ENCODE results near the gene TMEM117. TPM values are rescaled to one million over a fixed set of nuclear protein-coding genes. Genes with fewer than 3 reads are reported as not detected.

TMEM117 gene
- polyA plus RNA-seq, 1 experiment = 4.3 TPM

- Histone ChIP-seq H3K36me3 (ENCODE audit: control insufficient read depth, insufficient read depth, low read length) (no peaks in the 10 kb centered on the region), H3K27me3 (ENCODE audit: control insufficient read depth, insufficient read depth, low read length) (no peaks in the 10 kb centered on the region), H3K4me3 (ENCODE audit: low read depth, low read length) (no peak overlapping the region)
- ChIA-PET POLR2A (no interaction called here), CTCF (interaction anchor here (0.7 kb wide), 1 partner anchor 10 kb away, joined by 3 read pairs; no protein-coding TSS in a partner anchor)
- no peak for TF ChIP-seq CTCF (IDR thresholded peaks at IDR 0.05; ENCODE audit: insufficient read depth, low read depth, low read length)
- DNase-seq (ENCODE audit: low read depth) = no peak
Measured at GRCh38 chr12:43797561-43798217, 38.2 kb upstream of the TMEM117 start.

- DNase-seq (ENCODE audit: low read depth) = no peak
- no peaks in the 10 kb centered on the region for H3K27me3 ChIP-seq (ENCODE audit: control insufficient read depth, insufficient read depth, low read length)
- H3K4me3 ChIP-seq (ENCODE audit: low read depth, low read length) = peak overlapping the region; percentile 87
- no peak for TF ChIP-seq CTCF (IDR thresholded peaks at IDR 0.05; ENCODE audit: insufficient read depth, low read depth, low read length)
- H3K36me3 ChIP-seq (ENCODE audit: control insufficient read depth, insufficient read depth, low read length) = no peaks in the 10 kb centered on the region
- CTCF ChIA-PET = interaction anchor here (0.6 to 2.9 kb wide), 13 partner anchors 9 to 1338 kb away, joined by 3 to 13 read pairs (median 3); no protein-coding TSS in a partner anchor
- POLR2A ChIA-PET = interaction anchor here (1.2 kb wide), 1 partner anchor 77 kb away, joined by 4 read pairs; no protein-coding TSS in a partner anchor
Measured at GRCh38 chr12:43805149-43805859, 30.6 kb upstream of the TMEM117 start.

GRCh38 chr12:43805860-43806736, 29.8 kb upstream of the TMEM117 start, which contains the start of gene TWF1:
TSS of gene TWF1 (minus strand) at chr12:43806317. CDS start at chr12:43806245, 72 bp downstream.
- CTCF ChIA-PET = interaction anchor here (0.6 to 2.9 kb wide), 13 partner anchors 10 to 1339 kb away, joined by 3 to 13 read pairs (median 3); no protein-coding TSS in a partner anchor
- Histone ChIP-seq H3K27me3 (ENCODE audit: control insufficient read depth, insufficient read depth, low read length) (0 out of 2 replicates have a peak, but pooled peaks cover 1% of the 10 kb centered on the region), H3K4me3 (ENCODE audit: low read depth, low read length) (peak within 1 kb of the TSS; percentile 87), H3K36me3 (ENCODE audit: control insufficient read depth, insufficient read depth, low read length) (no peaks in the 10 kb centered on the region)
- peak; percentile 36; the same call in 1 of the 2 replicates for TF ChIP-seq CTCF (IDR thresholded peaks at IDR 0.05; ENCODE audit: insufficient read depth, low read depth, low read length)
- POLR2A ChIA-PET = interaction anchor here (0.5 to 1.2 kb wide), 2 partner anchors 76 to 1429 kb away, joined by 3 to 4 read pairs; no protein-coding TSS in a partner anchor
- DNase-seq (ENCODE audit: low read depth) = no peak

GRCh38 chr12:43806737-43807072, 29.2 kb upstream of the TMEM117 start:
- Histone ChIP-seq H3K36me3 (ENCODE audit: control insufficient read depth, insufficient read depth, low read length) (no peaks in the 10 kb centered on the region), H3K27me3 (ENCODE audit: control insufficient read depth, insufficient read depth, low read length) (0 out of 2 replicates have a peak, but pooled peaks cover 2% of the 10 kb centered on the region), H3K4me3 (ENCODE audit: low read depth, low read length) (peak overlapping the region; percentile 87)
- no peak for TF ChIP-seq CTCF (IDR thresholded peaks at IDR 0.05; ENCODE audit: insufficient read depth, low read depth, low read length)
- ChIA-PET CTCF (interaction anchor here (0.6 to 2.9 kb wide), 6 partner anchors 10 to 76 kb away, joined by 3 to 13 read pairs (median 4); no protein-coding TSS in a partner anchor), POLR2A (no interaction called here)
- no peak for DNase-seq (ENCODE audit: low read depth)
